ENCODE data around the gene ARHGEF4.

Gene ARHGEF4

GRCh38 chr2:130808482-130809268 lies 28.0 kb upstream of the ARHGEF4 start:
- TF ChIP-seq CTCF (conservative IDR thresholded peaks at IDR 0.05; ENCODE audit: low read length): no peak
- no peak for DNase-seq (ENCODE audit: low read depth)
- no peak overlapping the region for H3K4me3 ChIP-seq (ENCODE audit: low read length)

GRCh38 chr2:130810490-130810889 lies 26.2 kb upstream of the ARHGEF4 start:
- no peak overlapping the region for H3K4me3 ChIP-seq (ENCODE audit: low read length)
- TF ChIP-seq CTCF (conservative IDR thresholded peaks at IDR 0.05; ENCODE audit: low read length): no peak
- DNase-seq (ENCODE audit: low read depth): no peak

- H3K4me3 ChIP-seq (ENCODE audit: low read length): no peak overlapping the region
- DNase-seq (ENCODE audit: low read depth): no peak
- no peak for TF ChIP-seq CTCF (conservative IDR thresholded peaks at IDR 0.05; ENCODE audit: low read length)
Observed at GRCh38 chr2:130813722-130814121, 23.0 kb upstream of the ARHGEF4 start.

DNA sequence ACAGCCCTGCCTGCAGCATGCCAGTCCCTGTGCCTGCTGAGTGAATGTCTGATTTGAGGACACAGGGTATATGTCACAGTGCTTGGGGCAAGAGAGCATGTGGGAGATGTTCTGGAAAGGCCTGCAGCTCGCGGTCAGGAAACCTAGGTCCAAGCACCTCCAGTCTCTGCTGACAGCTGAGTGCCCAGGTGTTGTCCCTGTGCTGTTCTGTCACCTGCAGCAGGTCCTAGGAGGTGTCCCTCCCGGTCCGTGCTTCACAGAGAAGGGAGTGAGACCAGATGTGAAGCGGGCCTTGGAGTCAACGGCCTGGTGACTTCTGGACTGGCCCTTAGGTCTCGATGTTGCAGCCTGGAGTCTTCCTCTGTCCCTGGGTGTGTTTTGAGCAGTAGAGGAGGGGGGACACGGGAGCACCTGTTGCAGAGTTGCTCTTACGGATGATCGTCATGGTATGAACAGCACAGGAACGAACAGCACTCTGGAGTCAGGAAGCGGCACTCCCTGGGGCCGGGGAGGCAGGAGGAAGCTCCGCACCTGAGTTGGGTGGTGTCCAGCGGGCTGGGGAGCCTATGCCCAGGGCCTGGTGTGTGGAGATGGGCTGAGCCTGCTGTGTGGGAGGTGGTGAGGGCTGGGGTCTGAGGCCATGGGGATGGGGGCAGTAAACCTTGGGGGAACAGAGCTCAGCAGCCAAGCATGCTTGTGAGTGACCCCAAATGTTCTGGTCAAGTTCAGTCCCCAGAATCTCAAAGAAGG lies 21.6 kb upstream of the ARHGEF4 start:
- DNase-seq (ENCODE audit: low read depth): no peak
- TF ChIP-seq CTCF (conservative IDR thresholded peaks at IDR 0.05; ENCODE audit: low read length): no peak
- no peak overlapping the region for H3K4me3 ChIP-seq (ENCODE audit: low read length)

DNA sequence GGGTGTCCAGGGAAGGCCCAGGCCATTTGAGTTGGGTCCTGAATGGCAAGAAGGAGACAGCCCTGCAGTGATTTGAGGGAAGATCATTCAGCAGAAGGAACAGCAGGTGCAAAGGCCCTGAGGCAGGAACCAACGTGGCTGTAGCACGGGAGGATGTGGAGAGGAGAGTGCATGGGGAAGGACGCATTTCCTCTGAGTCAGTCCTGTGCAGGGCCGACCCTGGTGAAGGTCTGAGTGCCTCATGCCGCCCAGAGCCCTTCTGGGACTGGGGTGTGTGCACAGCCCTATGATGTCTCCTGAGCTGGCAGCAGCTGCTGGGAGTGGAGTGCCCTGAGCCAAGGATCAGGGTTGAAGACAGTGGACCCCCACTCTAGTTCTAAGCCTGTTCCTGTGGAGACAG lies 17.9 kb upstream of the ARHGEF4 start:
- H3K4me3 ChIP-seq (ENCODE audit: low read length): no peak overlapping the region
- TF ChIP-seq CTCF (conservative IDR thresholded peaks at IDR 0.05; ENCODE audit: low read length): no peak
- DNase-seq (ENCODE audit: low read depth): no peak

DNA sequence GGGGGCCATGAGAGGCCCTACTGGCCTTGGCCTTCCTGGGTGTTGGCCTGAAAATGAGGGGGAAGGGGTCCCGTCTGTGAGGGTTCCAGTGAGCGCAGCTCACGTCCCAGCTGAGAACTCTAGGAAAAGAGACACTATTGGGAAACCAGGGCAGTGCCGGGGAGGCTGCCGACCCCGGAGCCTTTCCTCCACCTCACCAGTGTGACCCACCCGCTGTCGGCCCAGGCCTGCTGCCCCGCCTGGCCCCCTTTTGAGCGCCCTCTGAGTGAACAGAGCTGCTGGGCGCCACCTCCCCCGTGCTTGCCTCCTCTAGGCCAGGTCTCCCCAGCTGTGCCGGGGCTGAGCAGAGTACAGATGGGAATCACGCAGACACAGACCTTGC lies 17.5 kb upstream of the ARHGEF4 start:
- no peak for DNase-seq (ENCODE audit: low read depth)
- no peak for TF ChIP-seq CTCF (conservative IDR thresholded peaks at IDR 0.05; ENCODE audit: low read length)

More for the DNA sequence above, 17.5 kb upstream of the ARHGEF4 start:
- H3K4me3 ChIP-seq (ENCODE audit: low read length): no peak overlapping the region
